BLaER1 treated with 17β-estradiol and CSF1 and Interleukin-3, amounts not matched to agents 10 nM and 100 nM (cell line): ENCODE data around the gene AKAP1.
A peak's percentile ranks its signal among the peaks of the same experiment; 100 is the strongest.

Experiments used
- H3K27ac ChIP-seq, 11 experiments: shearing (Covaris generic); formaldehyde crosslinking; 2 replicates each; pipeline ENCODE4 v1.8.1; 2022
- H3K27me3 ChIP-seq, 11 experiments: shearing (Covaris generic); formaldehyde crosslinking; 2 replicates each; pipeline ENCODE4 v1.8.1; 2022
- H3K36me3 ChIP-seq, 11 experiments: shearing (Covaris generic); formaldehyde crosslinking; 2 replicates each; pipeline ENCODE4 v1.8.1; 2022
- H3K4me1 ChIP-seq, 10 experiments: shearing (Covaris generic); formaldehyde crosslinking; 2 replicates each; pipeline ENCODE4 v1.8.1; 2022
- H3K4me2 ChIP-seq, 11 experiments: shearing (Covaris generic); formaldehyde crosslinking; 2 replicates each; pipeline ENCODE4 v1.8.1; 2022
- H3K4me3 ChIP-seq, 10 experiments: shearing (Covaris generic); formaldehyde crosslinking; 2 replicates each; pipeline ENCODE4 v1.8.1; 2022
- H3K9ac ChIP-seq, 11 experiments: shearing (Covaris generic); formaldehyde crosslinking; 2 replicates each; pipeline ENCODE4 v1.8.1; 2022
- H3K9me3 ChIP-seq, 11 experiments: shearing (Covaris generic); formaldehyde crosslinking; replicated peaks in 1 of 11; 2 replicates each; pipeline ENCODE4 v1.8.1; 2022
- H4K20me1 ChIP-seq, 11 experiments: shearing (Covaris generic); formaldehyde crosslinking; 2 replicates each; pipeline ENCODE4 v1.8.1; 2022
- Cebpa-rat ChIP-seq, 11 experiments: shearing (Covaris generic); IDR thresholded peaks; 2 replicates each; pipeline ENCODE4 v1.8.1; 2022

The AKAP1 gene

DNA sequence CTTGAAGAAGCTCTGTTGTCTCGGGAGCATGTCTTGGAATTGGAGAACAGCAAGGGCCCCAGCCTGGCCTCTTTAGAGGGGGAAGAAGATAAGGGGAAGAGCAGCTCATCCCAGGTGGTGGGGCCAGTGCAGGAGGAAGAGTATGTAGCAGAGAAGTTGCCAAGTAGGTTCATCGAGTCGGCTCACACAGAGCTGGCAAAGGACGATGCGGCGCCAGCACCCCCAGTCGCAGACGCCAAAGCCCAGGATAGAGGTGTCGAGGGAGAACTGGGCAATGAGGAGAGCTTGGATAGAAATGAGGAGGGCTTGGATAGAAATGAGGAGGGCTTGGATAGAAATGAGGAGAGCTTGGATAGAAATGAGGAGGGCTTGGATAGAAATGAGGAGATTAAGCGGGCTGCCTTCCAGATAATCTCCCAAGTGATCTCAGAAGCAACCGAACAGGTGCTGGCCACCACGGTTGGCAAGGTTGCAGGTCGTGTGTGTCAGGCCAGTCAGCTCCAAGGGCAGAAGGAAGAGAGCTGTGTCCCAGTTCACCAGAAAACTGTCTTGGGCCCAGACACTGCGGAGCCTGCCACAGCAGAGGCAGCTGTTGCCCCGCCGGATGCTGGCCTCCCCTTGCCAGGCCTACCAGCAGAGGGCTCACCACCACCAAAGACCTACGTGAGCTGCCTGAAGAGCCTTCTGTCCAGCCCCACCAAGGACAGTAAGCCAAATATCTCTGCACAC is 21.2 kb downstream of the AKAP1 start:
- Histone ChIP-seq H4K20me1 (peaks cover 29 to 100% (median 99%) of the 10 kb centered on the region in 11 experiments; a peak in 21 of 22 replicates), H3K4me1 (peaks cover 32 to 49% (median 43%) of the 10 kb centered on the region in 10 experiments), H3K9ac (no peak overlapping the region), H3K4me2 (no peak overlapping the region), H3K27ac (no peak overlapping the region), H3K27me3 (no peaks in the 10 kb centered on the region), H3K36me3 (peaks cover 11 to 72% (median 48%) of the 10 kb centered on the region in 11 experiments), H3K4me3 (no peak overlapping the region), H3K9me3 (no peaks in the 10 kb centered on the region)
- TF ChIP-seq Cebpa-rat (IDR thresholded peaks at IDR 0.05) = no peak

GRCh38 chr17:57106836-57107497 is 21.9 kb downstream of the AKAP1 start:
- Histone ChIP-seq H3K9ac (no peak overlapping the region), H3K4me1 (peaks cover 28 to 49% (median 43%) of the 10 kb centered on the region in 10 experiments), H3K27ac (no peak overlapping the region), H3K9me3 (no peaks in the 10 kb centered on the region), H3K4me2 (no peak overlapping the region; a peak in 1 of 22 replicates), H3K36me3 (peaks cover 15 to 79% (median 55%) of the 10 kb centered on the region in 11 experiments), H4K20me1 (peaks cover 23 to 100% (median 99%) of the 10 kb centered on the region in 11 experiments; a peak in 21 of 22 replicates), H3K27me3 (no peaks in the 10 kb centered on the region), H3K4me3 (no peak overlapping the region)
- TF ChIP-seq Cebpa-rat (IDR thresholded peaks at IDR 0.05) = no peak

GRCh38 chr17:57107498-57108101 is 22.6 kb downstream of the AKAP1 start:
- H3K9ac ChIP-seq = no peak overlapping the region; a peak in 1 of 22 replicates
- no peak overlapping the region; a peak in 1 of 22 replicates for H3K4me2 ChIP-seq
- no peaks in the 10 kb centered on the region for H3K27me3 ChIP-seq
- H3K27ac ChIP-seq = no peak overlapping the region
- peaks cover 22 to 48% (median 40%) of the 10 kb centered on the region in 10 experiments for H3K4me1 ChIP-seq
- H3K9me3 ChIP-seq = no peaks in the 10 kb centered on the region
- no peak for TF ChIP-seq Cebpa-rat (IDR thresholded peaks at IDR 0.05)
- peaks cover 18 to 100% (median 96%) of the 10 kb centered on the region in 11 experiments; a peak in 21 of 22 replicates for H4K20me1 ChIP-seq
- H3K36me3 ChIP-seq = peaks cover 21 to 85% (median 61%) of the 10 kb centered on the region in 11 experiments
- no peak overlapping the region for H3K4me3 ChIP-seq

GRCh38 chr17:57108671-57109392 is 23.8 kb downstream of the AKAP1 start:
- H4K20me1 ChIP-seq = peaks cover 6 to 98% (median 88%) of the 10 kb centered on the region in 11 experiments; a peak in 21 of 22 replicates

GRCh38 chr17:57109393-57110151 is 24.5 kb downstream of the AKAP1 start:
- Histone ChIP-seq H3K27me3 (no peaks in the 10 kb centered on the region), H3K9me3 (no peaks in the 10 kb centered on the region), H3K4me2 (peak overlapping the region; percentile 52 to 88 (median 63)), H4K20me1 (peaks cover 0 to 96% (median 81%) of the 10 kb centered on the region in 11 experiments; a peak in 21 of 22 replicates), H3K9ac (peak overlapping the region in 5 of 11 experiments; percentile 3 to 50 (median 37); a peak in 7 of 22 replicates), H3K27ac (peak overlapping the region in 7 of 11 experiments; percentile 16 to 48 (median 34); a peak in 7 of 22 replicates), H3K4me1 (peaks cover 22 to 45% (median 39%) of the 10 kb centered on the region in 10 experiments), H3K36me3 (peaks cover 34 to 88% (median 74%) of the 10 kb centered on the region in 11 experiments), H3K4me3 (no peak overlapping the region; a peak in 1 of 20 replicates)
- no peak for TF ChIP-seq Cebpa-rat (IDR thresholded peaks at IDR 0.05)

More at GRCh38 chr17:57108671-57109392, 23.8 kb downstream of the AKAP1 start:
- Histone ChIP-seq H3K9me3 (no peaks in the 10 kb centered on the region), H3K27ac (peak overlapping the region in 6 of 11 experiments; percentile 16 to 48 (median 37); a peak in 5 of 22 replicates), H3K36me3 (peaks cover 27 to 88% (median 69%) of the 10 kb centered on the region in 11 experiments), H3K4me3 (no peak overlapping the region), H3K4me1 (peaks cover 22 to 45% (median 39%) of the 10 kb centered on the region in 10 experiments), H3K9ac (peak overlapping the region in 1 of 11 experiments; percentile 50; a peak in 2 of 22 replicates), H3K27me3 (no peaks in the 10 kb centered on the region), H3K4me2 (peak overlapping the region; percentile 52 to 88 (median 63); a peak in 21 of 22 replicates)
- no peak for TF ChIP-seq Cebpa-rat (IDR thresholded peaks at IDR 0.05)

GRCh38 chr17:57110152-57110542 is 25.1 kb downstream of the AKAP1 start:
- Histone ChIP-seq H3K9ac (peak overlapping the region in 4 of 11 experiments; percentile 3 to 44 (median 29); a peak in 4 of 22 replicates), H3K27me3 (no peaks in the 10 kb centered on the region), H3K36me3 (peaks cover 40 to 88% (median 74%) of the 10 kb centered on the region in 11 experiments), H3K9me3 (no peaks in the 10 kb centered on the region), H3K4me3 (no peak overlapping the region; a peak in 1 of 20 replicates), H4K20me1 (peaks cover 0 to 92% (median 75%) of the 10 kb centered on the region in 11 experiments; a peak in 21 of 22 replicates), H3K4me1 (peaks cover 22 to 45% (median 39%) of the 10 kb centered on the region in 10 experiments), H3K27ac (peak overlapping the region in 4 of 11 experiments; percentile 25 to 48 (median 36); a peak in 4 of 22 replicates), H3K4me2 (peak overlapping the region; percentile 52 to 88 (median 63); a peak in 21 of 22 replicates)
- no peak for TF ChIP-seq Cebpa-rat (IDR thresholded peaks at IDR 0.05)

DNA sequence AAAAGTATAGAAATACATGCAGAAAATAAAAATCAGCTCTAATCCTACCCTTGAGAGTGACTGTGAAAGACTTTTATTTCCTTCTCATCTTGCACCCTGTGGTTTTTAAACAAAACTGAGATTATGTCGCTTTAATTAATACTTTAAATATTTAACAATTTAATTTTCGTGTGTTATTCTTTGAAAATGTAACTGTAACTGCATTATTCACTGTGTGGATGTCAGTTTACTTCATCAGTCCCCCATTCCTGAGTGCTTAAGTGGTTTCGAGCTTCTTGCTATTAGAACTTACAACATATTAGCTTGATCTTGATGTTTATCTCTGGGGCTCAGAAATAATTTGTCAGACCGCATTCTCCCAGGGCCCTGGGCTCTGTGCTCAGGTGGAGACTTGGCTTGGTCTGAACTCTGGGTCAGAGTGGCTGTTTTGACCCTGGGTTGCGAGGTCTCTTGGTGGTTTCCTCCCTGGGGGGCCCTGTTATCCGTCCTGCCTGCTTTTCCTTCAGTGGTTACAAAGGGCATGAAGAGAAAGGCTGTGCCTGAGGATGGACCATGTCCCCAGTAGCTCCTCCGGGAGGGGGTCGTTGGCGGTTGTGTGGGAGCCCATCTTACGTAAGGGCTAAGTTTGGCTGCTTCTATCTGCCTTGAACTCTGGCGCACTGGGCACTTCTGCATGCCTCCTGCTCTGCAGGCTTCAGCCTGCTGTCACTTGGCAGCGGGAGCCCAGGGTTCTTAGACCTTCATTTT is 25.7 kb downstream of the AKAP1 start:
- H3K4me2 ChIP-seq = peak overlapping the region; percentile 51 to 88 (median 63)
- no peak for TF ChIP-seq Cebpa-rat (IDR thresholded peaks at IDR 0.05)
- peaks cover 42 to 88% (median 75%) of the 10 kb centered on the region in 11 experiments for H3K36me3 ChIP-seq
- no peak overlapping the region for H3K4me3 ChIP-seq
- H3K4me1 ChIP-seq = peaks cover 22 to 45% (median 39%) of the 10 kb centered on the region in 10 experiments
- peaks cover 0 to 92% (median 69%) of the 10 kb centered on the region in 11 experiments; a peak in 21 of 22 replicates for H4K20me1 ChIP-seq
- no peaks in the 10 kb centered on the region for H3K27me3 ChIP-seq
- H3K27ac ChIP-seq = peak overlapping the region in 6 of 11 experiments; percentile 8 to 48 (median 28); a peak in 7 of 22 replicates
- H3K9me3 ChIP-seq = no peaks in the 10 kb centered on the region
- H3K9ac ChIP-seq = peak overlapping the region in 6 of 11 experiments; percentile 3 to 53 (median 36); a peak in 9 of 22 replicates
